K562 (cell line): Measurements from ENCODE around the gene PCDH1. TPM values are rescaled to one million over a fixed set of nuclear protein-coding genes. Genes with fewer than 3 reads are reported as not detected.

Source experiments
- ATAC-seq: fragments of 200-7000 bp; cut with Tn5 transposase; 3 replicates; pipeline ENCODE4 v1.9.1; 2020; ENCODE audit warnings: moderate library complexity
- BruUV-seq: library from RNA; stranded (reverse); fragments of 400-500 nt; replicated peaks from 2 replicates; lab custom pipeline; 2021; lab: Mats Ljungman, UMichigan
- CTCF ChIA-PET: fragments of 300-600 bp; formaldehyde crosslinking; extraction: SDS; loops from one replicate; lab custom pipeline; 2021; ENCODE audit warnings: low intra/inter-chr PET ratio; lab: Yijun Ruan, JAX
- POLR2A ChIA-PET: fragments of 300-600, 350-650 bp; sonication (Branson Sonifier 250); formaldehyde crosslinking; extraction: SDS; loops from one replicate; lab custom pipeline; 2021; ENCODE audit warnings: antibody characterized with exemption, inconsistent platforms; lab: Yijun Ruan, JAX
- DNase-seq, 4 experiments: peaks; one replicate each; pipeline versions ENCODE4 v3.0.0 to v3.0.0-alpha.2; 2011 to 2018; ENCODE audit warnings: low spot score in 3 of 4, mixed read lengths in 3 of 4; ENCODE audit errors: extremely low read depth in 1 of 4
- FAIRE-seq: peaks from 2 replicates; lab custom pipeline; 2011; peaks lifted over from hg19 to GRCh38; lab: Jason Lieb, UNC
- H2AFZ ChIP-seq: 2 replicates; pipeline ENCODE4 v1.6.0; 2011; ENCODE audit warnings: low read depth, low read length, control low read depth, inconsistent platforms
- H3K27ac ChIP-seq: fragments of 200-600 bp; 3 replicates; pipeline ENCODE4 v1.8.0; 2011; ENCODE audit warnings: low read depth, mild to moderate bottlenecking, control low read depth, inconsistent platforms, low read length, moderate library complexity, mixed read lengths; ENCODE audit errors: extremely low read depth
- H3K27me3 ChIP-seq, 2 experiments: fragments of 300-600 bp in 1 of 2; 2 replicates in 1 of 2; 3 replicates in 1 of 2; pipeline versions ENCODE4 v1.6.0 to v1.8.0; 2011; ENCODE audit warnings: inconsistent platforms in 2 of 2, low read length in 2 of 2, mild to moderate bottlenecking in 1 of 2, mixed read lengths in 1 of 2, moderate library complexity in 1 of 2; ENCODE audit not compliant: control insufficient read depth in 2 of 2, insufficient read depth in 2 of 2
- H3K36me3 ChIP-seq: fragments of 300-600 bp; 3 replicates; pipeline ENCODE4 v1.8.0; 2011; ENCODE audit warnings: mild to moderate bottlenecking, low read length, inconsistent platforms; ENCODE audit not compliant: control insufficient read depth, insufficient read depth
- H3K4me1 ChIP-seq, 2 experiments: fragments of 200-600 bp in 1 of 2; replicated peaks in 1 of 2; 2 replicates in 1 of 2; 3 replicates in 1 of 2; pipeline versions ENCODE4 v1.5.1 to v1.8.0; 2011; ENCODE audit warnings: inconsistent platforms in 2 of 2, low read length in 2 of 2, mild to moderate bottlenecking in 1 of 2, mixed read lengths in 1 of 2, moderate library complexity in 1 of 2; ENCODE audit not compliant: control insufficient read depth in 2 of 2, insufficient read depth in 2 of 2
- H3K4me2 ChIP-seq: 2 replicates; pipeline ENCODE4 v1.6.1; 2011; ENCODE audit warnings: low read length, control low read depth, inconsistent platforms, mixed read lengths; ENCODE audit not compliant: insufficient read depth
- H3K4me3 ChIP-seq: fragments of 200-600 bp; sonication (generic), shearing (Covaris generic); 2 replicates; pipeline ENCODE4 v1.5.1; 2016; ENCODE audit warnings: control low read depth, inconsistent platforms
- H3K79me2 ChIP-seq: fragments of 200-600 bp; 3 replicates; pipeline ENCODE4 v1.8.0; 2011; ENCODE audit warnings: low read length, inconsistent platforms; ENCODE audit not compliant: control insufficient read depth, insufficient read depth
- H3K9ac ChIP-seq, 2 experiments: 2 replicates each; pipeline versions ENCODE4 v1.6.0 to v1.6.1; 2011; ENCODE audit warnings: low read depth in 2 of 2, low read length in 2 of 2, control low read depth in 1 of 2, inconsistent platforms in 1 of 2, mild to moderate bottlenecking in 1 of 2, mixed read lengths in 1 of 2; ENCODE audit not compliant: insufficient read depth in 1 of 2
- H3K9me1 ChIP-seq: one replicate; pipeline ENCODE4 v1.6.0; 2011; ENCODE audit warnings: inconsistent platforms, mild to moderate bottlenecking, low read length, moderate library complexity; ENCODE audit not compliant: control insufficient read depth, insufficient read depth
- H3K9me3 ChIP-seq: replicated peaks from 2 replicates; pipeline ENCODE4 v1.5.1; 2011; ENCODE audit warnings: low read depth, low read length, inconsistent platforms; ENCODE audit not compliant: control insufficient read depth, insufficient read depth
- H4K20me1 ChIP-seq: replicated peaks from 2 replicates; pipeline ENCODE4 v1.6.1; 2011; ENCODE audit warnings: low read length, inconsistent platforms, mixed read lengths; ENCODE audit not compliant: control insufficient read depth, insufficient read depth
- ARNT ChIP-seq, 2 experiments: fragments of 450-650 bp; IDR thresholded peaks; 2 replicates each; pipeline ENCODE4 v1.6.1; 2016; ENCODE audit warnings: mild to moderate bottlenecking in 1 of 2
- BRCA1 ChIP-seq, 2 experiments: fragments of 450-650 bp in 1 of 2; sonication (generic) in 1 of 2; formaldehyde crosslinking in 1 of 2; IDR thresholded peaks; 2 replicates each; pipeline versions ENCODE4 v1.5.0 to v1.6.1; 2017 to 2020; ENCODE audit warnings: mild to moderate bottlenecking in 1 of 2, missing genetic modification reagents in 1 of 2
- CAMTA2 ChIP-seq: fragments of 250-450 bp; sonication (Bioruptor Pico); conservative IDR thresholded peaks from 2 replicates; pipeline ENCODE4 v1.5.1; 2022
- CREBBP ChIP-seq: IDR thresholded peaks from one replicate; pipeline ENCODE4 v1.6.1; 2012; ENCODE audit warnings: low read depth, mild to moderate bottlenecking, control low read depth, inconsistent platforms, low read length
- POLR2G ChIP-seq: fragments of 200-400 bp; formaldehyde crosslinking; IDR thresholded peaks from 2 replicates; pipeline ENCODE4 v1.6.1; 2017; ENCODE audit warnings: low read depth, mild to moderate bottlenecking, antibody characterized with exemption, low read length, moderate library complexity
- SMARCB1 ChIP-seq: IDR thresholded peaks from 2 replicates; pipeline ENCODE4 v1.6.1; 2011; ENCODE audit warnings: improper control_type of control experiment, low read depth; ENCODE audit not compliant: insufficient read length
- SUPT5H ChIP-seq: fragments of 450-650 bp; IDR thresholded peaks from 2 replicates; pipeline ENCODE4 v1.6.1; 2016
- U2AF1 ChIP-seq: fragments of 200-400 bp; formaldehyde crosslinking; optimal IDR thresholded peaks from 2 replicates; pipeline ENCODE3; 2017; ENCODE audit warnings: mild to moderate bottlenecking, low read depth, low read length, moderate library complexity
- ZNF121 ChIP-seq: sonication (generic); formaldehyde crosslinking; conservative IDR thresholded peaks from 2 replicates; pipeline ENCODE4 v1.8.0; 2022; ENCODE audit warnings: missing genetic modification reagents
- ZNF134 ChIP-seq: fragments of 250-450 bp; sonication (Bioruptor Pico); conservative IDR thresholded peaks from 2 replicates; pipeline ENCODE4 v1.4.0; 2020
- ZNF780A ChIP-seq: fragments of 250-450 bp; sonication (Bioruptor Pico); IDR thresholded peaks from 2 replicates; pipeline ENCODE4 v1.5.0; 2021; ENCODE audit warnings: mild to moderate bottlenecking
- WGBS: fragments of 100-300 bp; shearing (Covaris generic); methylation state at CpG from one replicate; pipeline ENCODE4 v1.1.6; 2016; ENCODE audit warnings: low coverage, mixed read lengths; ENCODE audit not compliant: insufficient coverage; ENCODE audit errors: missing lambda C conversion rate; 5-methylcytosine and 5-hydroxymethylcytosine counted together
- in situ Hi-C: fragments of 300-500 bp; cut with MboI; formaldehyde crosslinking; loops from 4 replicates; pipeline ENCODE4 v1.15.0; 2018; ENCODE audit warnings: inconsistent platforms, mixed read lengths
- intact Hi-C: fragments of 100-400 bp; cut with micrococcal nuclease; formaldehyde crosslinking; loops from 2 replicates; pipeline ENCODE4 v1.14.2; 2022
- polyA plus RNA-seq, 8 experiments: library from polyadenylated mRNA; depleted of rRNA in 4 of 8; stranded (reverse) in 5 of 8; unstranded in 3 of 8; fragments of >200 nt; fragmentation: Nextera tagmentation in 2 of 8; fragmentation: Illumina TruSeq in 1 of 8; extraction: Ambion mirVana in 2 of 8; extraction: Trizol in 1 of 8; gene quantifications; 2 replicates each; pipeline versions ENCODE4 v1.2.1 to v1.2.3, GENCODE V29; 2011 to 2014; ENCODE audit warnings: inconsistent platforms in 1 of 8, missing spikeins in 1 of 8
- total RNA-seq, 7 experiments: library from RNA; depleted of rRNA in 6 of 7; stranded (reverse); fragments of >200 nt in 6 of 7; fragmentation: Illumina TruSeq in 2 of 7; extraction: Trizol in 2 of 7; gene quantifications; 2 replicates each; pipeline versions ENCODE4 v1.2.1 to v1.2.3, GENCODE V29; 2011 to 2021; ENCODE audit warnings: low replicate concordance in 1 of 7

PCDH1 gene
- total and polyA plus RNA-seq, 9 of the 15 experiments (the other 6 are each of a cell fraction or from before 2014, with no cell fraction given) = 0.11 to 3.6 (median 1.9) TPM; not detected in 1

DNA sequence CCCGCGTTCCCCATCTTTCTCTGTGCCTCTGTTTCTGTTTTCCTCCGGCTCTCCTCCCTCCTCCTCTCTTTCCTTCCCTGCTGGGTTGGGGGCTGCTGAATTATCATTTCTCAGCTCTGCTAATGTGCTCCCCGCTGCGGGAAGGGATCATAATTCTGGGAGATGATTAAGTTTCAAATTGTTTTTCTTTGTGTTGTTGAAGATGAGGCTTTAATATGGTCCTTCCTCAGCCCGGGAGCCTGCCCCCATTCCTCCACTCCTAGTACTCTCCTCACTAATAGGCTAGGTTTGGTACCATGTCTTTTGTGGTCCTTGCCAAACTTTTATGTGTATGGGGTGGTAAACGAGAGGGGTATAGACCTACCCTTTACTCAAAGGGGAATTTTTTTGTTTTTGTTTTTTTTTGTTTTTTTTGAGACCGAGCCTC lies 5.7 kb upstream of the PCDH1 start:
- Histone ChIP-seq H3K9ac (no peak overlapping the region), H3K4me2 (no peak overlapping the region), H3K36me3 (no peaks in the 10 kb centered on the region), H3K4me3 (no peak overlapping the region), H3K4me1 (peaks cover 9 to 15% of the 10 kb centered on the region in 2 experiments; a peak in 3 of 5 replicates), H3K9me3 (no peaks in the 10 kb centered on the region), H3K9me1 (peaks cover 3% of the 10 kb centered on the region), H3K27me3 (peaks cover 15 to 40% of the 10 kb centered on the region in 2 experiments), H4K20me1 (peaks cover 23% of the 10 kb centered on the region), H3K79me2 (no peaks in the 10 kb centered on the region), H2AFZ (no peak overlapping the region), H3K27ac (no peak overlapping the region)
- TF ChIP-seq CAMTA2 (no peak), BRCA1 (IDR thresholded peaks at IDR 0.05) (no peak), BRCA1 (CRISPR knock-in tag; IDR thresholded peaks at IDR 0.05) (no peak), ZNF121 (CRISPR knock-in tag) (no peak), SUPT5H (no peak), ARNT (IDR thresholded peaks at IDR 0.05) (no peak), CREBBP (no peak), ZNF780A (CRISPR knock-in tag) (no peak), POLR2G (no peak), SMARCB1 (no peak), ZNF134 (CRISPR knock-in tag) (no peak), U2AF1 (no peak)
- WGBS = 0% methylated on average over 6 of the region's 8 CpGs
- ATAC-seq (no peak), DNase-seq (no peak), FAIRE-seq (no peak)
- intact Hi-C loops (no loop called here), in situ Hi-C loops (loop anchor here (5.0 kb wide), 2 partner anchors 73 to 177 kb away; partner anchors contain the start of gene PCDH12)
- BruUV-seq = no TSS peak
- POLR2A ChIA-PET = interaction anchor here (1.4 kb wide), 1 partner anchor 18 kb away, joined by 7 read pairs; no protein-coding TSS in a partner anchor
- CTCF ChIA-PET = no interaction called here
